Measurements from ENCODE around the gene PDS5B.

The PDS5B gene

DNA sequence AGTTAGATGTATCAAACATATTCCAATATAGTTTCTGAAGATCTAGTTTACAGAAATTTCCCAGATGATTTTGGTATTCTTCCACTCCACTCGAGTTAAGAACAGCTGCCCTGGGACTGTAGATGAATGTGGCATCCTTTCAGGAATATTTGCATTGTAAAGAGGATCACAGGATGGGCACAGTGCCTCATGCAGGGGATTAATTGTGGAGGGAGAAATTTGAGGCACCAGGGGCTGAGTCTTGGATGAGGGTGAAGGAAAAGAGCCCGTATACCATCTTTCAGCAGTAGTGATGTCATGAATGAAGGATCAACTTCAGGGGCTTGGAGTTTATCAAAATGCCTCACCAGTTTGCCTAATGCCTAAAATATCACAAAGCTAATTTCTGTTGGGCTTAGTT lies 4.0 kb upstream of the PDS5B start:
- TF ChIP-seq, protein P1, sequence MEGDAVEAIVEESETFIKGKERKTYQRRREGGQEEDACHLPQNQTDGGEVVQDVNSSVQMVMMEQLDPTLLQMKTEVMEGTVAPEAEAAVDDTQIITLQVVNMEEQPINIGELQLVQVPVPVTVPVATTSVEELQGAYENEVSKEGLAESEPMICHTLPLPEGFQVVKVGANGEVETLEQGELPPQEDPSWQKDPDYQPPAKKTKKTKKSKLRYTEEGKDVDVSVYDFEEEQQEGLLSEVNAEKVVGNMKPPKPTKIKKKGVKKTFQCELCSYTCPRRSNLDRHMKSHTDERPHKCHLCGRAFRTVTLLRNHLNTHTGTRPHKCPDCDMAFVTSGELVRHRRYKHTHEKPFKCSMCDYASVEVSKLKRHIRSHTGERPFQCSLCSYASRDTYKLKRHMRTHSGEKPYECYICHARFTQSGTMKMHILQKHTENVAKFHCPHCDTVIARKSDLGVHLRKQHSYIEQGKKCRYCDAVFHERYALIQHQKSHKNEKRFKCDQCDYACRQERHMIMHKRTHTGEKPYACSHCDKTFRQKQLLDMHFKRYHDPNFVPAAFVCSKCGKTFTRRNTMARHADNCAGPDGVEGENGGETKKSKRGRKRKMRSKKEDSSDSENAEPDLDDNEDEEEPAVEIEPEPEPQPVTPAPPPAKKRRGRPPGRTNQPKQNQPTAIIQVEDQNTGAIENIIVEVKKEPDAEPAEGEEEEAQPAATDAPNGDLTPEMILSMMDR (IDR thresholded peaks at IDR 0.05; ENCODE audit: control insufficient read depth, extremely low read depth, insufficient read depth) = no peak

DNA sequence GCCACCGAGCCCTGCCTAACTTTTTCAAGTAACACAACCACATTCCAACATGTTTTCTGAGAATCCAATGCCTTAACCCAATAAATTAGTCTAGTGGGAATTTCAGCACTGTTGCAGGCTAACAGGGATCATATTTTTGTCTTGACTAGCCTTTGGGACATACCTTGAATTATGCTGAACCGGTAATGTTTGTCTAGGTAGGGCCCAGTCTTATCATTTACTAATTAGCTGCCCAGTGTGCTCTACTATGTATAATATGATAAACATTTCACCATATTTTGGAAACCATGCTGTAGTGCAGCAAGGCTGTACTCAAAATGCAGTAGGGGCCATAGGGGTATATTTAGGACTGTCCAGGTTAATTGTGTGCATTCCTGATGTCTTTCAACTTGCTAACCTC lies 3.3 kb upstream of the PDS5B start:
- H3K4me3 ChIP-seq (ENCODE audit: low read depth, low read length) = no peak overlapping the region
- TF ChIP-seq, protein P1 (IDR thresholded peaks at IDR 0.05; ENCODE audit: control insufficient read depth, extremely low read depth, insufficient read depth) = no peak
- no peak for DNase-seq (ENCODE audit: low read depth)

More for the DNA sequence above, 4.0 kb upstream of the PDS5B start:
- no peak for DNase-seq (ENCODE audit: low read depth)
- H3K4me3 ChIP-seq (ENCODE audit: low read depth, low read length) = no peak overlapping the region

DNA sequence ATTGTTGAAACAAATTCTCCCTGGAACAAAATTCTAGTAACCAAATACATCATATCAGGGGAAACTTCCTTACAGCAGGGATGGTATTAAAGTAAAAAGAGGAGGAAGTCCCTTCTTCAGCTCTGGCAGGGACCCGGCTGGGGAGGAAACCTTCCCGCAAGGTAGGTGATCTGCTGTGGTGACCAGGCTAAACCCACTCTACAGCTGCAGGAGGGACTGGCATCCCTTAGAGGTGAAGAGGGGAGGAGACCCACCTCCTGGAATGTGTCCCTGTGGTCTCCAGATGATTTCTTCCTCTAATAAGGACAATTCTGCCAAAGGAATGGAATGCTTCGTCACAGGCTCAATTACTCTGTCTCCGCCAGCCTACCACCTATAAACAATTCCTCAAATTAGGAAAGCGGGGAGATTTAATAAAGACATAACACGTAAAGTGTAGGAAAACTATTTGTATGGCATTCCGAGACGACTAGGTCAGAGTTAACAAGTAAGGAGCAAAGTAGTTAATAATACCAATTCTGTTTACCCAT lies 637 bp upstream of the PDS5B start:
- TF ChIP-seq, protein P1 (IDR thresholded peaks at IDR 0.05; ENCODE audit: control insufficient read depth, extremely low read depth, insufficient read depth) = no peak
- H3K4me3 ChIP-seq (ENCODE audit: low read depth, low read length) = peak overlapping the region; percentile 43

DNA sequence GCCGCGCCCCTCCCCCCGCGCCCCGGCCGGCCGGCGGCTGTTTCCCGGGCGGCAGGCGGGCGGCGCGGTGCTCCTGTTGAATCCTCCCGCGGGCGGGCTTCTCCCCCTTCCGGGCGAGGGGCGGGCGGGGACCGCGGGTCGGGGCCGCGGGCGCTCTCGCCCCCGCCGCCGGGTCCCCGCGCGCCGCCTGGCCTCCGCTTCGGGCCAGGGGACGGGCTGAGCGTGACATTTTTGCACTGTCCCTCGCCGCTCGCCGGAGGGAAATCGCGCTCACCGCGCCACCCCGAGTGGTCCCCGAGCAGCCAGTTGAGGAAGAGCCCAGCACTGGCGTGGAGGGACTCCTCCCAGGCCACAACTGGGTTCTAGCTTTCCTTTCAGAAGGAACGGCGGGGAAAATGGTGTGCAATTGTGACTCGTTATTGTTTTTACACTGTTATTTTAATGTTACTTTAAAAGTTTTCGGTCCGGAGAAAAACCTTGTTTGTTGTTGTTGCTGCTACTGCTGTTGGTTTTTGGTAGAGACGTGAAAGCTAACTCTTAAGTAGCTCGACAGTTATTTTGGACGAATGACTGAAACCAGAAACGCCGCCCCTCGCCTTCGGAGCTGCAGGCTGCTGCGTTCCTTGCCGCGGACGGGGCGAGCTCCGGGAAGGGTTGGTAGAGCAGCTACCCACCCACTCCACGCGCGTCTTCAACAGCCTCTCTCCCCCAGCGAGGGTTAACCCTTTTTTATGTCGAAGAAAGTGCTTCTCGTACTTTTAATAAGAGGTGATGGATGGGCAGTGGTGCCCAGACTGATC lies 959 bp downstream of the PDS5B start:
- H3K4me3 ChIP-seq (ENCODE audit: low read depth, low read length) = peak overlapping the region; percentile 77
- no peak for DNase-seq (ENCODE audit: low read depth)
- TF ChIP-seq, protein P1 (IDR thresholded peaks at IDR 0.05; ENCODE audit: control insufficient read depth, extremely low read depth, insufficient read depth) = peak; percentile 39; the same call in 1 of the 2 replicates

More for the DNA sequence above, 637 bp upstream of the PDS5B start:
- no peak for DNase-seq (ENCODE audit: low read depth)

DNA sequence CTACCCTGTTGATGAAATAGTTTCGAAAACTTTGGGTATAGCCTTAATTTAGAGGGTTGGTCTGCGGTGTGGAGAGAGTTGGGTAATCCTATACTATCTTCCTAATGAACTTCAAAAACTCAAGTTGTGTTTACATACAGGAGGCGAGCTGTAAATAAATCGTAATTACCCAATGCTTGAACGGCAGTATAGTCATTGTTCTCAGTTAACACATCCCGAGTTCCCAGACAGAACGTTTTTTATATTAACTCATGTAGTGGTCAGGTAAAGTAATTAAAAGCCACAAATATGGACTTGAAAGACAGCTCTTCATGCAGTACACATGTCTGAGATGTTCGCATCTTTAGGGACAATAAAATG lies 1.5 kb downstream of the PDS5B start:
- DNase-seq (ENCODE audit: low read depth) = no peak
- peak overlapping the region; percentile 77 for H3K4me3 ChIP-seq (ENCODE audit: low read depth, low read length)
- TF ChIP-seq, protein P1 (IDR thresholded peaks at IDR 0.05; ENCODE audit: control insufficient read depth, extremely low read depth, insufficient read depth) = no peak

DNA sequence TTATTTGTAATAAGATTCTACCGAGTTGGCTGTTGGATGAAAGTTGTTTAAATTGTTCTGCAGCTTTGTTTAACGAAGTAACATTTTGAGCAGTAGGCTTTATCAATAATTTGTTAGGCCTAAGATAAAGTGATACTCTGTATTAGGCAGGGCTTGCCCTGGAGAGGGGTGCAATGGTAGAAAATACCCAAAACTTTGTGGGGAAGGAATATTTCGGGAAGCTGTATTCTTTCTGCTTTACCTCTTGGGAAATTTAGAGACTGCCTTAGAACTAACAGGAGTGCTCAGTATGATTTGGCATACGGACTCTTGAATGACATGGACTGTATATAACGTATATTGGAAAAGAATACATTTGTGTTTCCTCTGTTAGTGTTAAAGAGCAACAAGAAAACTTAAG lies 2.5 kb downstream of the PDS5B start:
- no peak for DNase-seq (ENCODE audit: low read depth)
- peak overlapping the region; percentile 77; the same call in 1 of the 2 replicates for H3K4me3 ChIP-seq (ENCODE audit: low read depth, low read length)
- TF ChIP-seq, protein P1 (IDR thresholded peaks at IDR 0.05; ENCODE audit: control insufficient read depth, extremely low read depth, insufficient read depth) = no peak
